CD4-positive, alpha-beta T cell (primary cell): ENCODE data around the gene OPRD1. TPM values are rescaled to one million over a fixed set of nuclear protein-coding genes. Genes with fewer than 3 reads are reported as not detected.

Experiments used
- ATAC-seq: fragments of 200-7000 bp; cut with Tn5 transposase; one replicate; pipeline ENCODE4 v1.10.0; 2022; ENCODE audit warnings: mild to moderate bottlenecking; ENCODE audit not compliant: poor library complexity
- CTCF ChIA-PET: fragments of 350-600 bp; sonication (Branson Sonifier 250); formaldehyde crosslinking; loops from one replicate; lab custom pipeline; 2021; ENCODE audit warnings: antibody characterized with exemption, inconsistent platforms; lab: Charles Lee
- POLR2A ChIA-PET: fragments of 350-600 bp; sonication (Branson Sonifier 250); formaldehyde crosslinking; loops from one replicate; lab custom pipeline; 2021; ENCODE audit warnings: antibody characterized with exemption, inconsistent platforms; lab: Charles Lee
- DNase-seq, 14 experiments: peaks; one replicate each; pipeline ENCODE4 v3.0.0-alpha.2; 2013 to 2020; ENCODE audit warnings: mixed read lengths in 2 of 14
- H3K27ac ChIP-seq, 2 donors: one replicate each; pipeline versions ENCODE4 v1.5.1 to v1.7.0; 2013; ENCODE audit warnings: low read length in 2 of 2, low read depth in 1 of 2, mild to moderate bottlenecking in 1 of 2
- H3K27me3 ChIP-seq, 2 experiments: 1 replicate in 1 of 2; 2 replicates in 1 of 2; pipeline versions ENCODE4 v1.6.1 to v1.7.0; 2013; ENCODE audit warnings: low read length in 2 of 2, control low read depth in 1 of 2, mild to moderate bottlenecking in 1 of 2, moderate library complexity in 1 of 2; ENCODE audit not compliant: insufficient read depth in 2 of 2, control insufficient read depth in 1 of 2
- H3K36me3 ChIP-seq: one replicate; pipeline ENCODE4 v1.6.1; 2013; ENCODE audit warnings: low read length, control low read depth; ENCODE audit not compliant: insufficient read depth
- H3K4me1 ChIP-seq: one replicate; pipeline ENCODE4 v1.6.1; 2013; ENCODE audit warnings: low read length, control low read depth; ENCODE audit not compliant: insufficient read depth
- H3K4me3 ChIP-seq: one replicate; pipeline ENCODE4 v1.5.1; 2013; ENCODE audit warnings: mild to moderate bottlenecking, low read length, moderate library complexity
- H3K9me3 ChIP-seq, 2 experiments: 1 replicate in 1 of 2; 2 replicates in 1 of 2; pipeline versions ENCODE4 v1.6.1 to v1.7.0; 2013; ENCODE audit warnings: low read length in 2 of 2, mild to moderate bottlenecking in 2 of 2, control low read depth in 1 of 2, moderate library complexity in 1 of 2; ENCODE audit not compliant: control insufficient read depth in 1 of 2, insufficient read depth in 1 of 2
- H3K27ac Mint-ChIP-seq: one replicate; pipeline ENCODE4 v1.8.0; 2020; ENCODE audit warnings: mixed read lengths
- H3K27me3 Mint-ChIP-seq: one replicate; pipeline ENCODE4 v1.8.0; 2021; ENCODE audit warnings: mixed read lengths
- H3K36me3 Mint-ChIP-seq: one replicate; pipeline ENCODE4 v1.8.0; 2021; ENCODE audit warnings: low read depth, mixed read lengths
- H3K4me1 Mint-ChIP-seq: one replicate; pipeline ENCODE4 v1.8.0; 2021; ENCODE audit warnings: low read depth, mixed read lengths
- H3K4me3 Mint-ChIP-seq: one replicate; pipeline ENCODE4 v1.8.0; 2020; ENCODE audit warnings: mild to moderate bottlenecking, mixed read lengths
- H3K9me3 Mint-ChIP-seq: one replicate; pipeline ENCODE4 v1.8.0; 2020; ENCODE audit warnings: mixed read lengths
- intact Hi-C, 2 experiments: fragments of 100-400 bp; cut with DNase I in 1 of 2; cut with micrococcal nuclease in 1 of 2; formaldehyde crosslinking; loops; one replicate each; pipeline versions ENCODE4 v1.15.1 to v1.9.0; 2023 to 2025; cut with DNase I, micrococcal nuclease
- total RNA-seq, 174 experiments: library from RNA in 2 of 174; stranded (reverse) in 2 of 174; gene quantifications; one replicate each; pipeline ENCODE4 v1.2.3 and lab custom pipeline; 2021 to 2026
- TF ChIP-seq, protein P1 (sequence below): fragments of 200-600 bp; IDR thresholded peaks from one replicate; pipeline ENCODE4 v1.8.0; 2022; ENCODE audit warnings: antibody characterized with exemption, mild to moderate bottlenecking

OPRD1 gene
- total RNA-seq, 2 experiments from 2014 or later: not detected

DNA sequence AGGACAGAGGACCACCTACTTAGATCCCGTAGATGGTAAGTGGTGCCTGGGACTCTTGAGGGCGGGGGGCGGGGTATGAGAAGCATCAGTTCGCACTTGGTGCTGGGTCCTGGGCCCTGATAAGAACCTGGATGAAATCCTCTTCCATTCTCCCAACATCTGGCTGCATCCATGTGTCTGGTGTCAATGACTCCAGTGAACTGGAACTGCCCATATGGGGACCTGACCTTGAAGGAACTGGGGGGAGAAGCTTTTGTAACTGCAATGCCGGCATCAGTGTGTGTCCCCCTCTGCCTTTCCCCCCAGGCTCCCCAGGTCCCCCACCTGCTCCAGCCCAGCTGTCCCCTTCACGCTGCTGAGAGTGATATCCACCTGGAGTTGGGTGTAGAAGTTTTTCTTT, 52.7 kb downstream of the OPRD1 start:
- no peaks in the 10 kb centered on the region for H3K27me3 ChIP-seq
- no peaks in the 10 kb centered on the region for H3K9me3 ChIP-seq
- Mint-ChIP-seq H3K36me3 (no peaks in the 10 kb centered on the region), H3K27me3 (peaks cover 1% of the 10 kb centered on the region), H3K4me3 (no peak overlapping the region), H3K9me3 (no peaks in the 10 kb centered on the region), H3K27ac (no peak overlapping the region), H3K4me1 (no peaks in the 10 kb centered on the region)
- DNase-seq: no peak
- no peaks in the 10 kb centered on the region for H3K36me3 ChIP-seq
- TF ChIP-seq, protein P1, sequence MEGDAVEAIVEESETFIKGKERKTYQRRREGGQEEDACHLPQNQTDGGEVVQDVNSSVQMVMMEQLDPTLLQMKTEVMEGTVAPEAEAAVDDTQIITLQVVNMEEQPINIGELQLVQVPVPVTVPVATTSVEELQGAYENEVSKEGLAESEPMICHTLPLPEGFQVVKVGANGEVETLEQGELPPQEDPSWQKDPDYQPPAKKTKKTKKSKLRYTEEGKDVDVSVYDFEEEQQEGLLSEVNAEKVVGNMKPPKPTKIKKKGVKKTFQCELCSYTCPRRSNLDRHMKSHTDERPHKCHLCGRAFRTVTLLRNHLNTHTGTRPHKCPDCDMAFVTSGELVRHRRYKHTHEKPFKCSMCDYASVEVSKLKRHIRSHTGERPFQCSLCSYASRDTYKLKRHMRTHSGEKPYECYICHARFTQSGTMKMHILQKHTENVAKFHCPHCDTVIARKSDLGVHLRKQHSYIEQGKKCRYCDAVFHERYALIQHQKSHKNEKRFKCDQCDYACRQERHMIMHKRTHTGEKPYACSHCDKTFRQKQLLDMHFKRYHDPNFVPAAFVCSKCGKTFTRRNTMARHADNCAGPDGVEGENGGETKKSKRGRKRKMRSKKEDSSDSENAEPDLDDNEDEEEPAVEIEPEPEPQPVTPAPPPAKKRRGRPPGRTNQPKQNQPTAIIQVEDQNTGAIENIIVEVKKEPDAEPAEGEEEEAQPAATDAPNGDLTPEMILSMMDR: no peak
- H3K27ac ChIP-seq: no peak overlapping the region
- intact Hi-C loops: no loop called here
- ChIA-PET CTCF (no interaction called here), POLR2A (no interaction called here)
- no peak overlapping the region for H3K4me3 ChIP-seq
- no peaks in the 10 kb centered on the region for H3K4me1 ChIP-seq
- no peak for ATAC-seq

GRCh38 chr1:28865997-28866650, 54.2 kb downstream of the OPRD1 start:
- Histone ChIP-seq H3K27ac (no peak overlapping the region), H3K9me3 (no peaks in the 10 kb centered on the region), H3K36me3 (no peaks in the 10 kb centered on the region), H3K4me1 (no peaks in the 10 kb centered on the region), H3K27me3 (no peaks in the 10 kb centered on the region), H3K4me3 (no peak overlapping the region)
- H3K9me3 Mint-ChIP-seq: no peaks in the 10 kb centered on the region
- H3K4me1 Mint-ChIP-seq: no peaks in the 10 kb centered on the region
- ChIA-PET POLR2A (interaction anchor here (1.0 kb wide), 1 partner anchor 119 kb away, joined by 3 read pairs; no protein-coding TSS in a partner anchor), CTCF (no interaction called here)
- ATAC-seq (no peak), DNase-seq (no peak)
- TF ChIP-seq, protein P1: no peak
- no peaks in the 10 kb centered on the region for H3K36me3 Mint-ChIP-seq
- intact Hi-C loops: no loop called here
- no peak overlapping the region for H3K4me3 Mint-ChIP-seq
- H3K27ac Mint-ChIP-seq: no peak overlapping the region
- H3K27me3 Mint-ChIP-seq: peaks cover 4% of the 10 kb centered on the region

DNA sequence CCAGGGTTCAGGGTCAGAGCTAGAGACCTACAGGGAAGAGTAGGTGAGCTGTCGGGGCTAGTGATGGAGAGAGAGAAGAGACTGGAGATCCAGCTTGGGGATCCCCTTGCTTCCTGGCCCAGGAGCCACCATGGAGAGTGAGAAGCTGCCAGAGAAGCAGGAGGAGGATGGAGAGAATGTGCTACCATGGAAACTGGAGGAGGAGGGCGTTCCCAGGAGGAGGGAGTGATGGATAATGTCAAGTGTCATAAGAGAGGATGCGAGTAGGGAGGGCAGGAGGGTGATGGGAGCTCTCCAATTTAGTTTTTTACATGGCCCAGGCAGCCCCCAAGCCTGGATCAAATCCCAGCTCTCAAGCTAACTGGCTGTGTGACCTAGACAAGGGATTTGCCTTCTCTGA, 55.9 kb downstream of the OPRD1 start:
- DNase-seq: no peak
- ATAC-seq: no peak
- H3K4me1 Mint-ChIP-seq: no peaks in the 10 kb centered on the region
- Histone ChIP-seq H3K36me3 (no peaks in the 10 kb centered on the region), H3K9me3 (no peaks in the 10 kb centered on the region), H3K4me3 (no peak overlapping the region), H3K4me1 (no peaks in the 10 kb centered on the region), H3K27ac (no peak overlapping the region), H3K27me3 (no peaks in the 10 kb centered on the region)
- POLR2A ChIA-PET: interaction anchor here (0.9 kb wide), 1 partner anchor 199 kb away, joined by 3 read pairs; the partner anchor contains the start of gene GMEB1
- peaks cover 4% of the 10 kb centered on the region for H3K27me3 Mint-ChIP-seq
- no peaks in the 10 kb centered on the region for H3K36me3 Mint-ChIP-seq
- H3K27ac Mint-ChIP-seq: no peak overlapping the region
- no peaks in the 10 kb centered on the region for H3K9me3 Mint-ChIP-seq
- intact Hi-C loops: no loop called here
- H3K4me3 Mint-ChIP-seq: no peak overlapping the region
- CTCF ChIA-PET: no interaction called here
- TF ChIP-seq, protein P1: no peak
